Peyer's patch (tissue), 4 donors: Measurements from ENCODE around the gene PCDHGC4.

Experiments used
- POLR2A ChIP-seq, 2 donors: fragments of 450-650 bp; IDR thresholded peaks; one replicate each; pipeline ENCODE4 v1.5.1; 2017; ENCODE audit warnings: antibody characterized with exemption in 2 of 2, mild to moderate bottlenecking in 2 of 2, moderate library complexity in 2 of 2
- TF ChIP-seq, protein P1 (sequence below), 6 experiments: fragments of 450-650 bp in 4 of 6; fragments of 200-600 bp in 2 of 6; sonication (generic) in 1 of 6; IDR thresholded peaks; one replicate each; pipeline ENCODE4 v1.5.1; 2017 to 2019; ENCODE audit warnings: antibody characterized with exemption in 6 of 6, mild to moderate bottlenecking in 3 of 6, moderate library complexity in 1 of 6

DNA sequence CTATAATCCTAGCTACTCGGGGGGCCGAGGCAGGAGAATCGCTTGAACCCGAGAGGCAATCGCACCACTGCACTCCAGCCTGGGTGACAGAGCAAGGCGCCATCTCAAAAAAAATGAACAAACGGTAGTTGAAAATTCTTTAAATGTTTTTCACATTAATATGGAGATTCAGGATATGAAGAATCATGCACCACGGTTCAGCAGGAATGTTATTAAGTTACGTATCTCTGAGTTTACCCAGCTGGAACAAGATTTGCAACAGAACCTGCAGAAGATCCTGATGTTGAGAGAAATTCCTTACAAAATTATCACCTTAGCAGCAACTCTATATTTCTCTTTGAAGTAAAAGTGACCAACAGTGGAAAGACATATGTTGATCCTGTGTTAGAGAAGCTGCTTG is 44.5 kb upstream of the PCDHGC4 start:
- no peak for TF ChIP-seq POLR2A (IDR thresholded peaks at IDR 0.05)
- TF ChIP-seq, protein P1, sequence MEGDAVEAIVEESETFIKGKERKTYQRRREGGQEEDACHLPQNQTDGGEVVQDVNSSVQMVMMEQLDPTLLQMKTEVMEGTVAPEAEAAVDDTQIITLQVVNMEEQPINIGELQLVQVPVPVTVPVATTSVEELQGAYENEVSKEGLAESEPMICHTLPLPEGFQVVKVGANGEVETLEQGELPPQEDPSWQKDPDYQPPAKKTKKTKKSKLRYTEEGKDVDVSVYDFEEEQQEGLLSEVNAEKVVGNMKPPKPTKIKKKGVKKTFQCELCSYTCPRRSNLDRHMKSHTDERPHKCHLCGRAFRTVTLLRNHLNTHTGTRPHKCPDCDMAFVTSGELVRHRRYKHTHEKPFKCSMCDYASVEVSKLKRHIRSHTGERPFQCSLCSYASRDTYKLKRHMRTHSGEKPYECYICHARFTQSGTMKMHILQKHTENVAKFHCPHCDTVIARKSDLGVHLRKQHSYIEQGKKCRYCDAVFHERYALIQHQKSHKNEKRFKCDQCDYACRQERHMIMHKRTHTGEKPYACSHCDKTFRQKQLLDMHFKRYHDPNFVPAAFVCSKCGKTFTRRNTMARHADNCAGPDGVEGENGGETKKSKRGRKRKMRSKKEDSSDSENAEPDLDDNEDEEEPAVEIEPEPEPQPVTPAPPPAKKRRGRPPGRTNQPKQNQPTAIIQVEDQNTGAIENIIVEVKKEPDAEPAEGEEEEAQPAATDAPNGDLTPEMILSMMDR (IDR thresholded peaks at IDR 0.05): no peak
